ENCODE results near the gene MDM4. TPM values are rescaled to one million over a fixed set of nuclear protein-coding genes. Genes with fewer than 3 reads are reported as not detected.
"Not testable (repeated sequence)": the region's sequence is repeated elsewhere in the genome, so short reads cannot be mapped to it uniquely, and the experiment has no call there.

Gene MDM4
- total RNA-seq, 1 donor from 2014 or later = 15.9 TPM

GRCh38 chr1:204514828-204515227 lies 1.4 kb upstream of the MDM4 start:
- no peak for DNase-seq (ENCODE audit: low read depth in 2 of 2)

- not testable (repeated sequence) for DNase-seq (ENCODE audit: low read depth in 2 of 2)
Measured at GRCh38 chr1:204517382-204517781, 1.2 kb downstream of the MDM4 start.

GRCh38 chr1:204520834-204521709 lies 4.9 kb downstream of the MDM4 start:
- DNase-seq (ENCODE audit: low read depth in 2 of 2) = peak in 1 of 2 donors; percentile 69

- not testable (repeated sequence) for DNase-seq (ENCODE audit: low read depth in 2 of 2)
Measured at GRCh38 chr1:204521941-204522521, 5.8 kb downstream of the MDM4 start.

GRCh38 chr1:204523605-204524215 lies 7.5 kb downstream of the MDM4 start:
- DNase-seq (ENCODE audit: low read depth in 2 of 2) = no peak

- no peak for DNase-seq (ENCODE audit: low read depth in 2 of 2)
Measured at GRCh38 chr1:204524986-204525385, 8.8 kb downstream of the MDM4 start.

- DNase-seq (ENCODE audit: low read depth in 2 of 2) = no peak
Measured at GRCh38 chr1:204528241-204528640, 12.0 kb downstream of the MDM4 start.

- no peak for DNase-seq (ENCODE audit: low read depth in 2 of 2)
Measured at GRCh38 chr1:204528677-204529076, 12.5 kb downstream of the MDM4 start.

GRCh38 chr1:204529371-204529895 lies 13.2 kb downstream of the MDM4 start:
- no peak for DNase-seq (ENCODE audit: low read depth in 2 of 2)

- no peak for DNase-seq (ENCODE audit: low read depth in 2 of 2)
Measured at GRCh38 chr1:204530932-204531331, 14.7 kb downstream of the MDM4 start.

GRCh38 chr1:204532832-204533231 lies 16.6 kb downstream of the MDM4 start:
- DNase-seq (ENCODE audit: low read depth in 2 of 2) = no peak

GRCh38 chr1:204541626-204542025 lies 25.4 kb downstream of the MDM4 start:
- peak in 1 of 2 donors; percentile 64 for DNase-seq (ENCODE audit: low read depth in 2 of 2)

GRCh38 chr1:204544321-204544720 lies 28.1 kb downstream of the MDM4 start:
- DNase-seq (ENCODE audit: low read depth in 2 of 2) = peak in 1 of 2 donors; percentile 68

GRCh38 chr1:204545202-204545601 lies 29.0 kb downstream of the MDM4 start:
- no peak for DNase-seq (ENCODE audit: low read depth in 2 of 2)

- DNase-seq (ENCODE audit: low read depth in 2 of 2) = no peak
Measured at GRCh38 chr1:204545881-204546280, 29.7 kb downstream of the MDM4 start.

- no peak for DNase-seq (ENCODE audit: low read depth in 2 of 2)
Measured at GRCh38 chr1:204548265-204548664, 32.1 kb downstream of the MDM4 start.

GRCh38 chr1:204549313-204549712 lies 33.1 kb downstream of the MDM4 start:
- no peak for DNase-seq (ENCODE audit: low read depth in 2 of 2)

- no peak for DNase-seq (ENCODE audit: low read depth in 2 of 2)
Measured at GRCh38 chr1:204550926-204551325, 34.7 kb downstream of the MDM4 start.

- no peak for DNase-seq (ENCODE audit: low read depth in 2 of 2)
Measured at GRCh38 chr1:204556458-204557052, 40.3 kb downstream of the MDM4 start.

- no peak for DNase-seq (ENCODE audit: low read depth in 2 of 2)
Measured at GRCh38 chr1:204558467-204558866, 42.3 kb downstream of the MDM4 start.

- DNase-seq (ENCODE audit: low read depth in 2 of 2) = not testable (repeated sequence)
Measured at GRCh38 chr1:204560002-204560401, 43.8 kb downstream of the MDM4 start.

All from lung microvascular endothelial cell (primary cell).